ENCODE data around the gene SLC2A10. TPM values are rescaled to one million over a fixed set of nuclear protein-coding genes. Genes with fewer than 3 reads are reported as not detected.

SLC2A10 gene
- total and polyA plus RNA-seq, 12 donors: 7.2 to 27.3 (median 12.6) TPM

DNA sequence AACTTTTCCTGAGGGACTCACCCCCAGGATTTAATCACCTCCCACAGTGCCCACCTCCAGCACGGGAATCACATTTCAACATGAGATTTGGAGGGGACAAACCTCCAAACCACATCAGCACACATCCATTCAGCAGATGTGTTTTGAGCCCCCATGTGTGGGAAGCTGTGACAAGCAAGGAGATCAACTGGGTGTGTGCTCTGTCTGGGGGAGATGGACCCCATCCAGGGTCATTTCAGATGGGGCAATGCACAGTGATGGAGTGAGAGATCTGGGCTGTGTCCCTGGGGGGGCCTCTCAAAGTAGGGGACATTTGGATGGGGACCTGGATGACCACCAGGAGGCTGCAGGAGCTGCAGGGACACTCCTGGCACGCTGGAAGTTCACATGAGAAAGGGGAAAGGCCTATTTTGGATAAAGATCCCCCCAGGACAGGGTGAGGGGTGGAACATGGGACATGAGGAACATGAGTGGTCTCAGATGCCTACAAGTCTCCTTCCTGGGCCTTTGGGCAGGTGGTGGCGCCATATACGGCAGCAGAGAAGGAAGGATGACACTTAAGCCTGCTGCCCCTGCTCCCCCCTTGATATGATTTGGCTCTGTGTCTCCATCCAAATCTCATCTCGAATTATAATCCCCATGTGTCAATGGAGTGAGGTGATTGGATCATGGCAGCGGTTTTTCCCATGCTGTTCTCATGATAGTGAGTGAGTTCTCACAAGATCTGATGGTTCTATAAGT, 49.6 kb downstream of the SLC2A10 start:
- Histone ChIP-seq H3K27me3 (no peaks in the 10 kb centered on the region), H3K27ac (no peak overlapping the region), H3K4me3 (no peak overlapping the region), H3K9me3 (replicated peaks in 1 of 3) (no peaks in the 10 kb centered on the region), H3K36me3 (replicated peaks in 1 of 2) (no peaks in the 10 kb centered on the region), H3K4me1 (replicated peaks in 1 of 2) (no peaks in the 10 kb centered on the region)
- intact Hi-C loops (cut with DNase I): no loop called here
- no peak for DNase-seq
- TF ChIP-seq POLR2A (IDR thresholded peaks at IDR 0.05): no peak
- TF ChIP-seq, protein P1, sequence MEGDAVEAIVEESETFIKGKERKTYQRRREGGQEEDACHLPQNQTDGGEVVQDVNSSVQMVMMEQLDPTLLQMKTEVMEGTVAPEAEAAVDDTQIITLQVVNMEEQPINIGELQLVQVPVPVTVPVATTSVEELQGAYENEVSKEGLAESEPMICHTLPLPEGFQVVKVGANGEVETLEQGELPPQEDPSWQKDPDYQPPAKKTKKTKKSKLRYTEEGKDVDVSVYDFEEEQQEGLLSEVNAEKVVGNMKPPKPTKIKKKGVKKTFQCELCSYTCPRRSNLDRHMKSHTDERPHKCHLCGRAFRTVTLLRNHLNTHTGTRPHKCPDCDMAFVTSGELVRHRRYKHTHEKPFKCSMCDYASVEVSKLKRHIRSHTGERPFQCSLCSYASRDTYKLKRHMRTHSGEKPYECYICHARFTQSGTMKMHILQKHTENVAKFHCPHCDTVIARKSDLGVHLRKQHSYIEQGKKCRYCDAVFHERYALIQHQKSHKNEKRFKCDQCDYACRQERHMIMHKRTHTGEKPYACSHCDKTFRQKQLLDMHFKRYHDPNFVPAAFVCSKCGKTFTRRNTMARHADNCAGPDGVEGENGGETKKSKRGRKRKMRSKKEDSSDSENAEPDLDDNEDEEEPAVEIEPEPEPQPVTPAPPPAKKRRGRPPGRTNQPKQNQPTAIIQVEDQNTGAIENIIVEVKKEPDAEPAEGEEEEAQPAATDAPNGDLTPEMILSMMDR (IDR thresholded peaks at IDR 0.05): no peak
- 66 to 86% (median 80%) methylated on average over 6 of the region's 6 CpGs for WGBS, 4 donors

DNA sequence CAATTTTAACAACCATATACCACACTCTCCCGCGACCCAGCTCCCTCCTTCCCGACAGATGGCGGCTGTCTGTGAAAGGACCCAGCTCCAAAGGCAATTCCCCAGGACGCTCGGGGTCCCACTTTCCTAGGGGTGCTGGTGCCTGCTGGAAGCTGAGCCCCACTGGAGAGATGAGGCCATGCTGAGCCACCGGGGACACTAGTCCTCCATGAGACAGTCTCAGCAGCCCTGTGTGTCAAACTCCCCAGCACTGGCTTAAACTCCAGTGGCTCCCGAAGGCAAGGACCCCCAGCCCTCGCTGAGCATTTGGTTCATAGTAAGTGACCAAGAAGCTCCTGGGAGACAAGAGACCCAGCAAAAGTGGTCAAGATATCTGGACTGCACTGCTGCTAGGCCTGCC, 52.1 kb downstream of the SLC2A10 start:
- Histone ChIP-seq H3K9me3 (replicated peaks in 1 of 3) (no peaks in the 10 kb centered on the region), H3K4me1 (replicated peaks in 1 of 2) (no peaks in the 10 kb centered on the region), H3K27me3 (no peaks in the 10 kb centered on the region), H3K36me3 (replicated peaks in 1 of 2) (no peaks in the 10 kb centered on the region), H3K4me3 (no peak overlapping the region), H3K27ac (no peak overlapping the region)
- WGBS, 4 donors: 87 to 91% (median 89%) methylated on average over 6 to 9 of the region's 9 CpGs
- no peak for DNase-seq
- TF ChIP-seq, protein P1 (IDR thresholded peaks at IDR 0.05): no peak
- no peak for TF ChIP-seq POLR2A (IDR thresholded peaks at IDR 0.05)
- intact Hi-C loops (cut with DNase I): loop anchor here in 1 of 2 donors (10.0 kb wide), 1 partner anchor 393 kb away; no protein-coding TSS in a partner anchor

DNA sequence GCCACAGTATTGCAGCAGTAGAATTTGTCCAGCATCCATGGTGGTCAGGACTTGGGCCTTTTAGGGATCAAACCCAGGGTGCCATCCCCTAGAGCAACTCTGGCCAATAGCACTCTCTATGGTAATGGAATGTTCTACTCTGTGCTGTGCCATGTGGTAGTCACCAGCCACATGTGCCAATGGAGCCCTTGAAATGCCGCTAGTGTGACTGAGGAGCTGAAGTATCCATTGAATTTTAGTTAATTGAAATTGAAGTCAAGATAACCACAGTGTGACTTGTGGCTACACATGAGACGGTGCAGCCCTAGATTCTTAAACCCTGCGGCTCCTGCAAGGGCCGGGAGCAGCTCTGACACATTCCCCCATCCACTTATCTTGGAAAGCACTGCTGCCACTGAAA, 54.6 kb downstream of the SLC2A10 start:
- Histone ChIP-seq H3K9me3 (replicated peaks in 1 of 3) (no peaks in the 10 kb centered on the region), H3K4me3 (no peak overlapping the region), H3K36me3 (replicated peaks in 1 of 2) (no peaks in the 10 kb centered on the region), H3K27ac (no peak overlapping the region), H3K27me3 (no peaks in the 10 kb centered on the region), H3K4me1 (replicated peaks in 1 of 2) (no peaks in the 10 kb centered on the region)
- intact Hi-C loops (cut with DNase I): loop anchor here in 1 of 2 donors (10.0 kb wide), 1 partner anchor 391 kb away; no protein-coding TSS in a partner anchor
- DNase-seq: no peak
- TF ChIP-seq, protein P1 (IDR thresholded peaks at IDR 0.05): no peak
- no peak for TF ChIP-seq POLR2A (IDR thresholded peaks at IDR 0.05)
- 79 to 94% (median 90%) methylated on average over 3 to 4 of the region's 4 CpGs for WGBS, 4 donors

DNA sequence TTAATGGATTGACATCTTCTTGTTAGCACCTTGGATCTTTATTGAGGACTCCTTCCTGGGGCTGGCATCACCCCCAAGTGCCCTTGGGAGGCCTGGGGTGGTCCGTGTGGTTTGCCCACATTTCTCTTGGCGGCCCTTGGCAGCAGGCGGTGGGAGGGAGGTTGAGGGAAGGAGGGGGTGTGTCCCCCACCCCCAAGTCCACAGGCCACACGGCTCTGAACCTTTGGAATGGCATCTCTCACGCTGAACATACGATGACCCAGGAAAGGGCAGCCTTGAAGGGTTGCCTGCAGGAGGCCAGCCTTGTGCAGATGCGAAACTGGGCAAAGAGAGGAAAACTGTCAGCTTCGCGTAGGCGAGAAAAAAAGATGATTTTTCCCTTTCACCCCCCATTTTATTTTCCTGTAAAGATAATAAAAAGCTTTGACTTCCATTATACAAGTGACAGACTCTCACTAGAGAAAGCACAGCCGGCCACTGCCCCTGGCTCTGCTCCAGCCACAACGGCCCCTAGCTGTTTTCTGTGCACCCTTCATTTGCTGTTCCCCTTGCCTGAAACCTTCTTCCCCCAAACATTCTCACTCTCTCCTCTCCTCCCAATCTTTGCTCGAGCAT, 56.2 kb downstream of the SLC2A10 start:
- intact Hi-C loops (cut with DNase I): loop anchor here in 1 of 2 donors (10.0 kb wide), 1 partner anchor 389 kb away; no protein-coding TSS in a partner anchor
- no peaks in the 10 kb centered on the region for H3K36me3 ChIP-seq (replicated peaks in 1 of 2)
- no peaks in the 10 kb centered on the region for H3K27me3 ChIP-seq
- TF ChIP-seq, protein P1 (IDR thresholded peaks at IDR 0.05): no peak
- TF ChIP-seq POLR2A (IDR thresholded peaks at IDR 0.05): no peak
- DNase-seq: no peak
- H3K27ac ChIP-seq: no peak overlapping the region
- H3K9me3 ChIP-seq (replicated peaks in 1 of 3): no peaks in the 10 kb centered on the region
- no peaks in the 10 kb centered on the region for H3K4me1 ChIP-seq (replicated peaks in 1 of 2)
- 54 to 75% (median 65%) methylated on average over 13 of the region's 13 CpGs for WGBS, 4 donors
- H3K4me3 ChIP-seq: no peak overlapping the region

Data from adrenal gland (tissue), 12 donors.